GM12878 (cell line): ENCODE measurements around the gene MR1. TPM values are rescaled to one million over a fixed set of nuclear protein-coding genes. Genes with fewer than 3 reads are reported as not detected.
A peak's percentile ranks its signal among the peaks of the same experiment; 100 is the strongest.

Experiments
- ATAC-seq: fragments of 200-7000 bp; cut with Tn5 transposase; 3 replicates; pipeline ENCODE4 v1.9.1; 2020; ENCODE audit warnings: mild to moderate bottlenecking, moderate library complexity
- BruUV-seq: library from RNA; stranded (reverse); fragments of 400-500 nt; replicated peaks from 2 replicates; lab custom pipeline; 2021; lab: Mats Ljungman, UMichigan
- CTCF ChIA-PET: fragments of 300-600 bp; sonication (Branson Sonifier 250); formaldehyde crosslinking; extraction: SDS; loops from one replicate; lab custom pipeline; 2021; ENCODE audit warnings: inconsistent platforms; lab: Yijun Ruan, JAX
- POLR2A ChIA-PET: fragments of 350-600 bp; formaldehyde crosslinking; extraction: SDS; loops from one replicate; lab custom pipeline; 2021; ENCODE audit warnings: inconsistent platforms; lab: Charles Lee
- RAD21 ChIA-PET: fragments of 300-600 bp; sonication (Branson Sonifier 250); formaldehyde crosslinking; loops from one replicate; lab custom pipeline; 2023; ENCODE audit warnings: antibody characterized with exemption; ENCODE audit not compliant: unreplicated experiment; lab: Charles Lee
- SMC1A ChIA-PET: fragments of 300-600 bp; sonication (Branson Sonifier 250); formaldehyde crosslinking; loops from one replicate; lab custom pipeline; 2023; ENCODE audit not compliant: unreplicated experiment, uncharacterized antibody; lab: Charles Lee
- DNase-seq: peaks from one replicate; pipeline ENCODE4 v3.0.0-alpha.2; 2011; ENCODE audit warnings: low read depth, low spot score
- FAIRE-seq: peaks from 3 replicates; lab custom pipeline; 2011; peaks lifted over from hg19 to GRCh38; lab: Jason Lieb, UNC
- H2AFZ ChIP-seq: 2 replicates; pipeline ENCODE4 v1.6.0; 2011; ENCODE audit warnings: low read depth, low read length, control low read depth; ENCODE audit not compliant: control insufficient read depth
- H3K27ac ChIP-seq: 2 replicates; pipeline ENCODE4 v1.5.1; 2011; ENCODE audit warnings: control low read depth; ENCODE audit not compliant: control insufficient read depth, insufficient read depth
- H3K27me3 ChIP-seq, 2 experiments: replicated peaks in 1 of 2; 2 replicates each; pipeline versions ENCODE4 v1.6.0 to v1.6.1; 2011; ENCODE audit warnings: low read length in 1 of 2; ENCODE audit not compliant: control insufficient read depth in 2 of 2, insufficient read depth in 2 of 2
- H3K36me3 ChIP-seq, 2 experiments: 2 replicates each; pipeline ENCODE4 v1.5.1; 2011; ENCODE audit warnings: low read length in 1 of 2; ENCODE audit not compliant: control insufficient read depth in 2 of 2, insufficient read depth in 2 of 2
- H3K4me1 ChIP-seq: 2 replicates; pipeline ENCODE4 v1.6.1; 2011; ENCODE audit warnings: mild to moderate bottlenecking, low read length, moderate library complexity, mixed read lengths; ENCODE audit not compliant: control insufficient read depth, insufficient read depth
- H3K4me2 ChIP-seq: 2 replicates; pipeline ENCODE4 v1.6.0; 2011; ENCODE audit warnings: control low read depth; ENCODE audit not compliant: control insufficient read depth, insufficient read depth
- H3K4me3 ChIP-seq: fragments of 200-600 bp; sonication (generic); 2 replicates; pipeline ENCODE4 v1.5.1; 2016
- H3K79me2 ChIP-seq: 2 replicates; pipeline ENCODE4 v1.6.0; 2011; ENCODE audit warnings: low read length; ENCODE audit not compliant: control insufficient read depth, insufficient read depth
- H3K9ac ChIP-seq: 2 replicates; pipeline ENCODE4 v1.8.0; 2011; ENCODE audit warnings: low read length, control low read depth, mixed read lengths; ENCODE audit not compliant: control insufficient read depth, insufficient read depth
- H3K9me3 ChIP-seq: replicated peaks from 3 replicates; pipeline ENCODE4 v1.5.1; 2011; ENCODE audit warnings: mild to moderate bottlenecking, low read length; ENCODE audit not compliant: control insufficient read depth, insufficient read depth
- H4K20me1 ChIP-seq: 2 replicates; pipeline ENCODE4 v1.6.0; 2011; ENCODE audit not compliant: control insufficient read depth, insufficient read depth
- BACH1 ChIP-seq: fragments of 450-650 bp; IDR thresholded peaks from 2 replicates; pipeline ENCODE4 v1.6.1; 2017; ENCODE audit warnings: mild to moderate bottlenecking, borderline replicate concordance
- EED ChIP-seq: sonication (generic); IDR thresholded peaks from 2 replicates; pipeline ENCODE4 v1.6.1; 2016; ENCODE audit warnings: antibody characterized with exemption, low read depth
- HDGF ChIP-seq: fragments of 450-650 bp; IDR thresholded peaks from 2 replicates; pipeline ENCODE4 v1.6.1; 2016; ENCODE audit warnings: antibody characterized with exemption
- LARP7 ChIP-seq: fragments of 450-650 bp; IDR thresholded peaks from 2 replicates; pipeline ENCODE4 v1.6.1; 2017; ENCODE audit warnings: mild to moderate bottlenecking
- NBN ChIP-seq: fragments of 450-650 bp; IDR thresholded peaks from 2 replicates; pipeline ENCODE4 v1.6.1; 2016
- NFXL1 ChIP-seq: fragments of 450-650 bp; IDR thresholded peaks from 2 replicates; pipeline ENCODE4 v1.6.1; 2017; ENCODE audit warnings: antibody characterized with exemption, mild to moderate bottlenecking, borderline replicate concordance
- POU2F2 ChIP-seq: IDR thresholded peaks from 3 replicates; pipeline ENCODE4 v1.6.1; 2011; ENCODE audit warnings: low read depth, mild to moderate bottlenecking, low read length, borderline replicate concordance
- RB1 ChIP-seq: fragments of 450-650 bp; formaldehyde crosslinking; IDR thresholded peaks from 2 replicates; pipeline ENCODE4 v1.6.1; 2017; ENCODE audit warnings: mild to moderate bottlenecking, borderline replicate concordance
- STAT1 ChIP-seq: fragments of 450-650 bp; conservative IDR thresholded peaks from 2 replicates; pipeline ENCODE4 v1.6.1; 2014; ENCODE audit warnings: antibody characterized with exemption, mild to moderate bottlenecking
- ZNF622 ChIP-seq: fragments of 450-650 bp; IDR thresholded peaks from 2 replicates; pipeline ENCODE4 v1.6.1; 2017; ENCODE audit warnings: mild to moderate bottlenecking, inconsistent platforms
- WGBS: methylation state at CpG from one replicate; pipeline ENCODE4 v1.1.6; 2016; ENCODE audit warnings: low lambda C conversion rate; ENCODE audit not compliant: insufficient replicate concordance, insufficient coverage; ENCODE audit errors: missing lambda C conversion rate; 5-methylcytosine and 5-hydroxymethylcytosine counted together
- in situ Hi-C: fragments of 300-500 bp; cut with MboI; formaldehyde crosslinking; loops from 9 replicates; pipeline ENCODE4 v1.14.3; 2018; ENCODE audit warnings: mixed read lengths
- intact Hi-C: fragments of 100-400 bp; cut with micrococcal nuclease; formaldehyde crosslinking; loops from one replicate; pipeline ENCODE4 v1.14.2; 2022; ENCODE audit not compliant: unreplicated experiment
- polyA plus RNA-seq, 11 experiments: library from polyadenylated mRNA; depleted of rRNA in 4 of 11; unstranded in 6 of 11; stranded (reverse) in 5 of 11; fragments of >200 nt; fragmentation: Nextera tagmentation in 4 of 11; fragmentation: Illumina TruSeq in 1 of 11; extraction: Ambion mirVana in 4 of 11; extraction: Trizol in 1 of 11; gene quantifications; 1 replicate in 1 of 11; 2 replicates in 10 of 11; pipeline versions ENCODE4 v1.2.1 to v1.2.3, GENCODE V29; 2011 to 2016; ENCODE audit warnings: inconsistent platforms in 2 of 11, missing spikeins in 2 of 11, low read depth in 1 of 11
- total RNA-seq, 4 experiments: library from RNA; depleted of rRNA in 3 of 4; stranded (reverse); fragments of >200 nt in 3 of 4; fragmentation: Illumina TruSeq in 1 of 4; extraction: Trizol in 1 of 4; gene quantifications; 2 replicates each; pipeline versions ENCODE4 v1.2.1 to v1.2.3, GENCODE V29; 2013 to 2021
- TF ChIP-seq, protein P1 (sequence below): IDR thresholded peaks from 2 replicates; pipeline ENCODE4 v1.6.1; 2012; ENCODE audit warnings: improper control_type of control experiment, low read depth, low read length; ENCODE audit not compliant: insufficient replicate concordance
- TF ChIP-seq, protein P2 (sequence below): fragments of 450-650 bp; IDR thresholded peaks from 2 replicates; pipeline ENCODE4 v1.6.1; 2017; ENCODE audit warnings: borderline replicate concordance

MR1 gene
- total and polyA plus RNA-seq, 10 of the 15 experiments (the other 5 are each of a cell fraction or from before 2014, with no cell fraction given): 24.7 to 65.9 (median 30.9) TPM

GRCh38 chr1:181089017-181089675 lies 55.4 kb downstream of the MR1 start (continued):
- peak; percentile 89; the same call in 1 of the 2 replicates for TF ChIP-seq LARP7
- peak; percentile 35; the same call in 1 of the 2 replicates for TF ChIP-seq NFXL1
- no peak for TF ChIP-seq HDGF

DNA sequence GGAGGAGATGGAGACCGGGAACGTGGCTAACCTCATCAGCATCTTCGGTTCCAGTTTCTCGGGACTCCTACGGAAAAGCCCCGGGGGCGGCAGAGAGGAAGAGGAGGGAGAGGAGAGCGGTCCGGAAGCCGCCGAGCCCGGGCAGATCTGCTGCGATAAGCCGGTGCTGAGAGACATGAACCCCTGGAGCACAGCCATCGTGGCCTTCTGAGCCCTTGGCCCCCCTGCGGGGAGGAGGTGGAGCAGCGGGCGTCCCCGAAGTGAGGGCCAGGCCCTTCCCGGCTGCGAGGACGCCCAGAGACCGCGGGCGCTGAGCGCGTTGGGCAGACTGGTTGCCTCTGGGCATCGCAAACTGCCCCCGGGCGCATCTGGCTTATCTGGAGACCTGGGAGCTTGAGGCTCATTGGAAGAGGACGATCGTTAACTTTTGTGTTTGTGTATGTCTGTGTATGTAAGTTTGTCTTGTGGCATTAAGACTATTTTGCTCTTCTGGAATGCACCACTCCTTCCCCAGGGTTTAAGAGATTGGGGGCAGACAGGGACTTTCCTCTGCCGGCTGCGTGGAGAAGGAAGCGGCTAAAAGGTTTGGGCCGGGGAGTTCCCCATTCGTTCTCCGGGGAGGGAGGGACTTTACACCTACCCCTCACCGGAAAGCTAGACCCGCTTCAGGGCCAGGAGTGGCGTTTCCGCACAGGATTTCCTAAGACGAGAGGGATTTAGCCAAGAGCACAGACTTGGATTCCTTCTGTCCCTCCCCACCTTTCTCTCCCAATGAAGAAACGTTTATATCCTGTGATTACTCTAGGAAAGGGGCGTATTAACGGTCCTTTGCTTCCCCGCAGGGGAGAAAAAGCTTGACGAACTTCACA lies 56.1 kb downstream of the MR1 start:
- ChIA-PET RAD21 (interaction anchor here (0.8 to 26.9 kb wide), 21 partner anchors 9 to 574 kb away, joined by 3 to 966 read pairs (median 5); partner anchors contain the start of gene MR1), CTCF (interaction anchor here (0.9 to 38.4 kb wide), 13 partner anchors 9 to 208 kb away, joined by 3 to 1067 read pairs (median 7); no protein-coding TSS in a partner anchor), POLR2A (interaction anchor here (0.6 to 10.4 kb wide), 21 partner anchors 9 to 185 kb away, joined by 3 to 142 read pairs (median 8); partner anchors contain the start of gene MR1), SMC1A (interaction anchor here (0.6 to 39.2 kb wide), 19 partner anchors 8 to 588 kb away, joined by 3 to 1399 read pairs (median 4); partner anchors contain the start of genes ACBD6 and MR1)
- BruUV-seq: TSS peak; percentile 91
- no peak overlapping the region for H2AFZ ChIP-seq
- peak overlapping the region; percentile 97 for H3K27ac ChIP-seq
- H3K4me3 ChIP-seq: peak overlapping the region; percentile 99
- H3K4me2 ChIP-seq: peak overlapping the region; percentile 89; the same call in 1 of the 2 replicates
- intact Hi-C loops (loop anchor here (1.0 to 10.0 kb wide), 3 partner anchors 50 to 845 kb away; no protein-coding TSS in a partner anchor), in situ Hi-C loops (loop anchor here (5.0 kb wide), 2 partner anchors 42 to 53 kb away; no protein-coding TSS in a partner anchor)
- DNase-seq: no peak
- H3K79me2 ChIP-seq: peaks cover 67% of the 10 kb centered on the region
- H3K9me3 ChIP-seq: no peaks in the 10 kb centered on the region; the same call in 2 of the 3 replicates
- under 1% methylated on average over 48 of the region's 48 CpGs for WGBS
- peaks cover 8% of the 10 kb centered on the region; the same call in 1 of the 2 replicates for H3K4me1 ChIP-seq
- peak; percentile 68 for ATAC-seq
- H4K20me1 ChIP-seq: peaks cover 5% of the 10 kb centered on the region; the same call in 1 of the 2 replicates
- peak overlapping the region; percentile 98 for H3K9ac ChIP-seq
- H3K36me3 ChIP-seq: peaks cover 0 to 15% of the 10 kb centered on the region in 2 experiments; a peak in 3 of 4 replicates
- no peaks in the 10 kb centered on the region for H3K27me3 ChIP-seq
- FAIRE-seq: peak; percentile 31
- TF ChIP-seq EED (peak; percentile 85), POU2F2 (no peak; the same call in 2 of the 3 replicates), NBN (peak; percentile 92), NFXL1 (no peak), BACH1 (peak; percentile 31; the same call in 1 of the 2 replicates), RB1 (0 out of 2 replicates have a peak, but pooled peaks have one; percentile 4), ZNF622 (no peak), STAT1 (no peak)
- TF ChIP-seq, protein P1, sequence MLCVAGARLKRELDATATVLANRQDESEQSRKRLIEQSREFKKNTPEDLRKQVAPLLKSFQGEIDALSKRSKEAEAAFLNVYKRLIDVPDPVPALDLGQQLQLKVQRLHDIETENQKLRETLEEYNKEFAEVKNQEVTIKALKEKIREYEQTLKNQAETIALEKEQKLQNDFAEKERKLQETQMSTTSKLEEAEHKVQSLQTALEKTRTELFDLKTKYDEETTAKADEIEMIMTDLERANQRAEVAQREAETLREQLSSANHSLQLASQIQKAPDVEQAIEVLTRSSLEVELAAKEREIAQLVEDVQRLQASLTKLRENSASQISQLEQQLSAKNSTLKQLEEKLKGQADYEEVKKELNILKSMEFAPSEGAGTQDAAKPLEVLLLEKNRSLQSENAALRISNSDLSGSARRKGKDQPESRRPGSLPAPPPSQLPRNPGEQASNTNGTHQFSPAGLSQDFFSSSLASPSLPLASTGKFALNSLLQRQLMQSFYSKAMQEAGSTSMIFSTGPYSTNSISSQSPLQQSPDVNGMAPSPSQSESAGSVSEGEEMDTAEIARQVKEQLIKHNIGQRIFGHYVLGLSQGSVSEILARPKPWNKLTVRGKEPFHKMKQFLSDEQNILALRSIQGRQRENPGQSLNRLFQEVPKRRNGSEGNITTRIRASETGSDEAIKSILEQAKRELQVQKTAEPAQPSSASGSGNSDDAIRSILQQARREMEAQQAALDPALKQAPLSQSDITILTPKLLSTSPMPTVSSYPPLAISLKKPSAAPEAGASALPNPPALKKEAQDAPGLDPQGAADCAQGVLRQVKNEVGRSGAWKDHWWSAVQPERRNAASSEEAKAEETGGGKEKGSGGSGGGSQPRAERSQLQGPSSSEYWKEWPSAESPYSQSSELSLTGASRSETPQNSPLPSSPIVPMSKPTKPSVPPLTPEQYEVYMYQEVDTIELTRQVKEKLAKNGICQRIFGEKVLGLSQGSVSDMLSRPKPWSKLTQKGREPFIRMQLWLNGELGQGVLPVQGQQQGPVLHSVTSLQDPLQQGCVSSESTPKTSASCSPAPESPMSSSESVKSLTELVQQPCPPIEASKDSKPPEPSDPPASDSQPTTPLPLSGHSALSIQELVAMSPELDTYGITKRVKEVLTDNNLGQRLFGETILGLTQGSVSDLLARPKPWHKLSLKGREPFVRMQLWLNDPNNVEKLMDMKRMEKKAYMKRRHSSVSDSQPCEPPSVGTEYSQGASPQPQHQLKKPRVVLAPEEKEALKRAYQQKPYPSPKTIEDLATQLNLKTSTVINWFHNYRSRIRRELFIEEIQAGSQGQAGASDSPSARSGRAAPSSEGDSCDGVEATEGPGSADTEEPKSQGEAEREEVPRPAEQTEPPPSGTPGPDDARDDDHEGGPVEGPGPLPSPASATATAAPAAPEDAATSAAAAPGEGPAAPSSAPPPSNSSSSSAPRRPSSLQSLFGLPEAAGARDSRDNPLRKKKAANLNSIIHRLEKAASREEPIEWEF: no peak
- TF ChIP-seq, protein P2, sequence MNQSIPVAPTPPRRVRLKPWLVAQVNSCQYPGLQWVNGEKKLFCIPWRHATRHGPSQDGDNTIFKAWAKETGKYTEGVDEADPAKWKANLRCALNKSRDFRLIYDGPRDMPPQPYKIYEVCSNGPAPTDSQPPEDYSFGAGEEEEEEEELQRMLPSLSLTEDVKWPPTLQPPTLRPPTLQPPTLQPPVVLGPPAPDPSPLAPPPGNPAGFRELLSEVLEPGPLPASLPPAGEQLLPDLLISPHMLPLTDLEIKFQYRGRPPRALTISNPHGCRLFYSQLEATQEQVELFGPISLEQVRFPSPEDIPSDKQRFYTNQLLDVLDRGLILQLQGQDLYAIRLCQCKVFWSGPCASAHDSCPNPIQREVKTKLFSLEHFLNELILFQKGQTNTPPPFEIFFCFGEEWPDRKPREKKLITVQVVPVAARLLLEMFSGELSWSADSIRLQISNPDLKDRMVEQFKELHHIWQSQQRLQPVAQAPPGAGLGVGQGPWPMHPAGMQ: no peak
